ENCODE measurements around the gene PPP3CA.

Gene PPP3CA

DNA sequence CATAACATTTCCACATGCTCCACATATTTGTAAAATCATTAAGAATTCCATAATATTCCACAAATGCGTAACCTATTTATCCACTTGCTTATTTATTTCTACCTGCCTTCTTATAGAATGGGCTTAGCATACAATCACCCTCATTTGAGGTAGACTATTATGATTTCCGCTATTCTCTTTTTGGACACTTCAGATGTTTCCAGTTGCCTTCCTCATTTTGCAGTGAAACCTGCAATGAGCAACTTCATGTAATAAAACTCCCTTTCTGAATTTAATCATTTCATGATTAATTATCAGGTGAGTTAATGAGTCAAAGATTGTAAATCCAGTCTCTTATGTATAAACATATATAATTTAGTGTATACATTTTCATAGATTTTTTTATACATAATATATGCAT, 58.0 kb downstream of the PPP3CA start:
- no peak for TF ChIP-seq POLR2AphosphoS5 (IDR thresholded peaks at IDR 0.05; ENCODE audit: borderline replicate concordance, low read depth, low read length)
- TF ChIP-seq EZH2 (IDR thresholded peaks at IDR 0.05), result no peak
- TF ChIP-seq FOXP2 (optimal IDR thresholded peaks at IDR 0.05; ENCODE audit: control extremely low read depth, extremely low read length, insufficient read depth), result no peak
- Histone ChIP-seq H3K9ac (ENCODE audit: insufficient read length) (no peak overlapping the region), H3K27ac (no peak overlapping the region), H3K4me3 (no peak overlapping the region), H3K9me3 (ENCODE audit: low read depth, low read length) (no peaks in the 10 kb centered on the region), H3K36me3 (ENCODE audit: insufficient read depth, low read length) (no peaks in the 10 kb centered on the region)
- DNase-seq (ENCODE audit: low read depth, low spot score), result no peak

DNA sequence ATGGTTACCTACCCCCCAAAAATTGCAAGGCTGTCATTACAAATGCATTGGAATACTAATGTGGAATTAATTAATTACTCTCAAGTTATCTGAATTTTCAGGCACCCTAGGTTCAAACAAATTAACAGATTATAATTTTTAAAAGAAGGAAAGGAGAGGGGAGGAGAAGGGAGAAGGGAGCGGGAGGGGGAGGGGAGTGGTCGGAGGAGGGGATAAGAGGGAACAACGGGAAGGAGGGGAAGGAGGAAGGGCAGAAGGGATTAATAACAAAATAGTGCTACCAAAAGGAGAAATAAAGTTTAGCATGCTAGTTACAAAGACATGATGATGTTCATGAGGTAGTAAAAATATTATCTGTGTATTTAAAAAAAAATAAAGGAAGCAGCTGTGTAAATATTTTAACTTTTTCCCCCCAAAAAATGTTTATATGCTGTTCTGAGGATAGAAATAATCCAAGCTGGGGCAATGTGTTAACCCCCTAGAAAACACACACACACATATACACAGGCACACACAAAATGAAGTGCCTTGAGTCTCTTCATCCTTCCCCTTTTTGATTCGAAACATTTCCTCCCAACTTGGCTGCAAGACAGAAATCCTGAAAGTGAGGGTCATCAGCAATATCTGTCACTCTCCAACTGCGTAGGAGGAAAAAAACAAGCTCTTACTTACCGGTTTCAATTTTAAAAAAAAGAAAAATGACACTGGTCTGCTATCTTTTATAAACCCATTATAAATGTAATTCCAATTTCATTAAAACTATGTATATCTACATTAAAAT, 58.8 kb downstream of the PPP3CA start:
- Histone ChIP-seq H3K27ac (peak overlapping the region; percentile 61; the same call in 1 of the 2 replicates), H3K4me3 (no peak overlapping the region), H3K36me3 (ENCODE audit: insufficient read depth, low read length) (no peaks in the 10 kb centered on the region), H3K9me3 (ENCODE audit: low read depth, low read length) (no peaks in the 10 kb centered on the region), H3K9ac (ENCODE audit: insufficient read length) (no peak overlapping the region)
- TF ChIP-seq POLR2AphosphoS5 (IDR thresholded peaks at IDR 0.05; ENCODE audit: borderline replicate concordance, low read depth, low read length) (no peak), FOXP2 (optimal IDR thresholded peaks at IDR 0.05; ENCODE audit: control extremely low read depth, extremely low read length, insufficient read depth) (no peak), EZH2 (IDR thresholded peaks at IDR 0.05) (no peak)
- DNase-seq (ENCODE audit: low read depth, low spot score), result no peak

DNA sequence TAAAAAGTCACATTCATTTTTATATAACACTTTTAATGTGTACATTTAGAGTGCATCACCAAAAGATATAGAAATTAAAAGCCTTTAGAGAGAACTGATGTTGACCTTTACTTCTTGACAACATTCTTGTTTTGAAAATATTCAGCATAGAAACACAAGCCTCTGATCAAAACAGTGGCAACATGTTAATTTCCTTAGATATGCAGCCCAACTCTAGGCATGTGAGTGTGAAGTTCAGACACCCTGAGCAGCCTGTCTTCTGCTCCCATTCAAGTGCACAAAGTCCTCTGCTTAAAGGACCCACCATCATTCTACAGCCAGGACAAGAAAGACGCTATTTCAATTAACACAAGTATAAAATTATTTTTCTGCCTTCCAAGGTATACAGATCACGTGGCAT, 60.0 kb downstream of the PPP3CA start:
- TF ChIP-seq FOXP2 (optimal IDR thresholded peaks at IDR 0.05; ENCODE audit: control extremely low read depth, extremely low read length, insufficient read depth) (no peak), EZH2 (IDR thresholded peaks at IDR 0.05) (no peak), POLR2AphosphoS5 (IDR thresholded peaks at IDR 0.05; ENCODE audit: borderline replicate concordance, low read depth, low read length) (no peak)
- DNase-seq (ENCODE audit: low read depth, low spot score), result no peak

DNA sequence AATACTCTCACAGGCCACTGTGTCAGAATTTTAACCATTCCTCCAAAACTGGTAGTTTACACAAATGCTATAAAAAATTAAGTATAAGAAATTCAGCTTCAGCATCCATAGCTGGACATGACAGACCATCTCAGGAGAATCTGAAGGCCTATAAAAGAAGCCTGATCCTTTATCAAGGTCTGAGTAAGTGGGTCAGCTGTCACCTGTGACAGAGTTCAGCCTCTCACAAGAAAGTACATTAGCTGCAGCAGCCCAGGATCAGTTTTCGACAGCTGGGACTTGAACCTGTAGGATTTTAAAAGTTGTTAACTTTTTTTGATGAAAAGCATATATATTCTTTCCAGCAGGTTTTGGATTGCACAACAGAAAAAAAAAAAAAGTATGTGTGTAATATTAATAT, 60.7 kb downstream of the PPP3CA start:
- no peak for DNase-seq (ENCODE audit: low read depth, low spot score)

More for the DNA sequence above, 60.0 kb downstream of the PPP3CA start:
- H3K4me3 ChIP-seq, result no peak overlapping the region
- no peak overlapping the region for H3K27ac ChIP-seq
- no peaks in the 10 kb centered on the region for H3K9me3 ChIP-seq (ENCODE audit: low read depth, low read length)
- no peaks in the 10 kb centered on the region for H3K36me3 ChIP-seq (ENCODE audit: insufficient read depth, low read length)
- no peak overlapping the region for H3K9ac ChIP-seq (ENCODE audit: insufficient read length)

DNA sequence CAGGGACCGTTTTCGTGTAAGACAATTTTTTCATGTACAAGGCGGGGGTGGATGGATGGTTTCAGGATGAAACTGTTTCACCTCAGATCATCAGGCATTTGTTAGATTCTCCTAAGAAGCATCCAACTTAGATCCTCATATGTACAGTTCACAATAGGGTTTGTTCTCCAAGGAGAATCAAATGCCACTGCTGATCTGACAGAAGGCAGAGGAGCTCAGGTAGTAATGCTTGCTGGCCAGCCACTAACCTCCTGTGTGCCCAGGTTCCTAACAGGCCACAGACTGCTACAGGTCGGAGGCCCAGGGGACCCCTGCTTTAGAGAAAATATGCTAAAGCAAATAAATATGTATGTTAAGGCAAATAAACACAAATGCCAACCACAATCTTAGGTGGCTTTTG, 61.3 kb downstream of the PPP3CA start:
- TF ChIP-seq EZH2 (IDR thresholded peaks at IDR 0.05), result no peak
- TF ChIP-seq POLR2AphosphoS5 (IDR thresholded peaks at IDR 0.05; ENCODE audit: borderline replicate concordance, low read depth, low read length), result no peak
- no peak for TF ChIP-seq FOXP2 (optimal IDR thresholded peaks at IDR 0.05; ENCODE audit: control extremely low read depth, extremely low read length, insufficient read depth)
- no peak overlapping the region for H3K9ac ChIP-seq (ENCODE audit: insufficient read length)
- H3K27ac ChIP-seq, result no peak overlapping the region

More for the DNA sequence above, 60.7 kb downstream of the PPP3CA start:
- Histone ChIP-seq H3K4me3 (no peak overlapping the region), H3K27ac (no peak overlapping the region), H3K36me3 (ENCODE audit: insufficient read depth, low read length) (no peaks in the 10 kb centered on the region), H3K9me3 (ENCODE audit: low read depth, low read length) (no peaks in the 10 kb centered on the region), H3K9ac (ENCODE audit: insufficient read length) (no peak overlapping the region)
- TF ChIP-seq FOXP2 (optimal IDR thresholded peaks at IDR 0.05; ENCODE audit: control extremely low read depth, extremely low read length, insufficient read depth) (no peak), POLR2AphosphoS5 (IDR thresholded peaks at IDR 0.05; ENCODE audit: borderline replicate concordance, low read depth, low read length) (no peak), EZH2 (IDR thresholded peaks at IDR 0.05) (no peak)

DNA sequence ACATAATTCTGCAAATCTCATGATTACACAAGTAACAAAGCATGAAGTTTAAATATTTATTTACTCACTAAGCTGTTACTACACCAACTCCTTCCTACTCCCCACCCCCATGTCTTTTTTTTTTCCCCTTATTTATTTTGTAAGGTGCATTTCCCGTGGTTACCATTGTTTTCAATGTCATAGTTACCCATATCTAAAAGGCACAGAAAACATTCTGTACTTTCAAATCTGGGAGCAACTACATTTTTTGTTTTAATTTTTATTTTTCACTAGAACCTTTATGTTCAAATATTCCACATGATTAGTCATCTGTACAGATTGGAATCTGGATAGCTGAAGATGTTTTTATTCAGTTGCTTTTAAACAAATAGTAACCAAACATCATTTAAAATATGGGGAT, 62.8 kb downstream of the PPP3CA start:
- DNase-seq (ENCODE audit: low read depth, low spot score), result no peak
- Histone ChIP-seq H3K27ac (no peak overlapping the region), H3K4me3 (no peak overlapping the region), H3K36me3 (ENCODE audit: insufficient read depth, low read length) (no peaks in the 10 kb centered on the region), H3K9me3 (ENCODE audit: low read depth, low read length) (no peaks in the 10 kb centered on the region), H3K9ac (ENCODE audit: insufficient read length) (no peak overlapping the region)
- no peak for TF ChIP-seq FOXP2 (optimal IDR thresholded peaks at IDR 0.05; ENCODE audit: control extremely low read depth, extremely low read length, insufficient read depth)
- no peak for TF ChIP-seq POLR2AphosphoS5 (IDR thresholded peaks at IDR 0.05; ENCODE audit: borderline replicate concordance, low read depth, low read length)
- TF ChIP-seq EZH2 (IDR thresholded peaks at IDR 0.05), result no peak

More for the DNA sequence above, 61.3 kb downstream of the PPP3CA start:
- Histone ChIP-seq H3K9me3 (ENCODE audit: low read depth, low read length) (no peaks in the 10 kb centered on the region), H3K36me3 (ENCODE audit: insufficient read depth, low read length) (no peaks in the 10 kb centered on the region), H3K4me3 (no peak overlapping the region)
- no peak for DNase-seq (ENCODE audit: low read depth, low spot score)

DNA sequence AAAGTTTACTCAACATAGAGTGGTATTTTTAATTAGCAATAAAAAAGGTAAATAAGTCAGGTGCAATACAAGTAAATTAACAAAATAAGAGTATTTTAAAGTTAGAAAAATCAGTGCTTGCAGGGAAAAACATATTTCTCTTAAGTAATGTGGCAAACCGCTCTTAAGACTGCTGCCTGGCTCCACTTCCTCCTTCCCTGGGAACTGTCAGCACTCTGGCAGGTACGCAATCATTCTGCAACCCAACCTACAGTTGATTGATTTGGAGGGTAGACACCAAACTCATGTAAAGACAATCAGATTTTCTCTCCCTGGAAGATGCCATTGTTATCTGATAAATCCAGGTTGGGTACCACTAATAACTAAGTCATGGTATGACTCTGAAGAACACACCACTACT, 63.9 kb downstream of the PPP3CA start:
- Histone ChIP-seq H3K9me3 (ENCODE audit: low read depth, low read length) (no peaks in the 10 kb centered on the region), H3K36me3 (ENCODE audit: insufficient read depth, low read length) (no peaks in the 10 kb centered on the region), H3K9ac (ENCODE audit: insufficient read length) (no peak overlapping the region), H3K4me3 (no peak overlapping the region), H3K27ac (peak overlapping the region; percentile 98)
- TF ChIP-seq FOXP2 (optimal IDR thresholded peaks at IDR 0.05; ENCODE audit: control extremely low read depth, extremely low read length, insufficient read depth) (no peak), EZH2 (IDR thresholded peaks at IDR 0.05) (no peak), POLR2AphosphoS5 (IDR thresholded peaks at IDR 0.05; ENCODE audit: borderline replicate concordance, low read depth, low read length) (no peak)
- no peak for DNase-seq (ENCODE audit: low read depth, low spot score)

DNA sequence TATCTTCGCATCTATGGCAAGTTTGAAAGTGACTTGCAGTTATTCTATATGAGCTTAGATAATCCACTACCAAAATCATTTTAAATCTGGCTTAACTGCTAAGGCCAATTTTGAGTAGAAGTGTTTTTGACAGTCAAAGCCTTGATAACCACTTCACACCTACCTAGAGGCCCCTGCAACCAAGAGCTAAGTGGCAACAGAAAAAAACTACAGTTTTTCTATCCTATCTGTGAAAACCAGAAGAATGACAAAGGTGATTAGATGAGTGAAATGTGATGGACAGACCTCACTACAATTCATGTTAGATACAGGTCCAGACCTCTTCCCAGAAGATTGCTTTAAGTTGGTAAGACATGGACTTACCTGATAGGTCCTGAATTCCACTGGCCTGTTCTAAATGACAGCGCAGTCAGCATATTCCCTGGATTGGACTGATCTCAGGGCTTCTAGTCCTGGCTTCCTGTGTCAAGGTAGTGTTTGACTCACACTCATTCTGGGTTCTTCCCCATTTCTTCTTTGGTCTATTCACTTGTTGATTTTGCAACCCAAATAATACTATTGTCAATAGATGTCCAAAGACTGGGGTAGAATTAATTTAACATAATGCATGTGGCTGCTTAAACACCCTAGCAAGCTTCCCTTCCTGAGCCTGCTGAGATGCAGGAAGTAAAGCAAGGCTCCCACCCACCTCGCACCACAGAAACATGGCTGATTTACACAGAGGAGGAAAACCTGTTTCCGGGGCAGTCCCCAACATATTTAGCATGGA, 65.1 kb downstream of the PPP3CA start:
- TF ChIP-seq POLR2AphosphoS5 (IDR thresholded peaks at IDR 0.05; ENCODE audit: borderline replicate concordance, low read depth, low read length) (no peak; the same call in 1 of the 2 replicates), FOXP2 (optimal IDR thresholded peaks at IDR 0.05; ENCODE audit: control extremely low read depth, extremely low read length, insufficient read depth) (no peak), EZH2 (IDR thresholded peaks at IDR 0.05) (no peak)
- peak; percentile 87 for DNase-seq (ENCODE audit: low read depth, low spot score)
- Histone ChIP-seq H3K36me3 (ENCODE audit: insufficient read depth, low read length) (no peaks in the 10 kb centered on the region), H3K27ac (peak overlapping the region; percentile 98), H3K9me3 (ENCODE audit: low read depth, low read length) (no peaks in the 10 kb centered on the region), H3K4me3 (peak overlapping the region; percentile 73), H3K9ac (ENCODE audit: insufficient read length) (peak overlapping the region; percentile 16)

All from SK-N-MC (cell line).